ENCODE measurements around the gene FBXL13.

DNA sequence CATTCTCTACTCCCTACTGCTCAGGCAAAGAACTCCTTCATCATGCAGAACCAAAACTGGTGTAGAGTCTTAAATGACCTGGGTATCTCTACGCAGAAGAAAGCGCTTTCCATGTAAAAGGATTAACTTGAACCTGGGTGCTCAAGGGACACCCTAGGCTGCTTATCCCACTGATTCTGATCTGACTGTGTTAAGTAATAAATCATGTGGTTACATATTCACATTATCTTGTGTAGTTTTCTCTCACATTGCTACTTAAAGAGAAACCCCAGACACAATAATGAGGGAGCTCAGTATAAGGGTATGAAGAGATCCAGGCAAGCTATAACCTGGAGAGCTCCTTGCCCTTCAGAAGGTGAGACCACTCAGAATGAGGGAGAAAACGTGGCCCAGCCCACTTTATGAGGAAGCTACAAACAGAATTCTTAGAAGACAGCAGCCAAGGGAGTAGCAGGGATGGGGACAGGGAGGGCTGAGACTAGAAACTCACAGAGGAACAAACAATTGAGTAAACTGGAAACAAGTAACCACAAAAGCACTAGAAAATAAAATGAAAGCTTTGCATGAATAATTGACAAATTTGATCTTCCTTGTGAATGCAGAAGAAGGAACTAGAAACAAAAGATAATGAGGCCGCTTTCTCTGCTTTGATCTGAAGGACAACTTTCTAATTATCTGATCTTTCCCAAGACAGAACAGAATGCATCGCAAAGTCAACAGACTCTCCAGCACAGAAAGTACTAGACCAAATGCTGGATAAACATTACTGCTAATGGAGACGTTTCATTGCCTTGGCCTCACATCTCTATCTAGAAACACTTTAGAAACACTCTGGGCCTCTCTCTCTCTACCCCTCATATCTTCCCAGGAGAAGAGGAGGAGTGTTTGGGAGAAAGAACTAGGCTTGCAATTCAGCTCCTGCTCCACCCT, 85.7 kb downstream of the FBXL13 start:
- TF ChIP-seq, protein P1, sequence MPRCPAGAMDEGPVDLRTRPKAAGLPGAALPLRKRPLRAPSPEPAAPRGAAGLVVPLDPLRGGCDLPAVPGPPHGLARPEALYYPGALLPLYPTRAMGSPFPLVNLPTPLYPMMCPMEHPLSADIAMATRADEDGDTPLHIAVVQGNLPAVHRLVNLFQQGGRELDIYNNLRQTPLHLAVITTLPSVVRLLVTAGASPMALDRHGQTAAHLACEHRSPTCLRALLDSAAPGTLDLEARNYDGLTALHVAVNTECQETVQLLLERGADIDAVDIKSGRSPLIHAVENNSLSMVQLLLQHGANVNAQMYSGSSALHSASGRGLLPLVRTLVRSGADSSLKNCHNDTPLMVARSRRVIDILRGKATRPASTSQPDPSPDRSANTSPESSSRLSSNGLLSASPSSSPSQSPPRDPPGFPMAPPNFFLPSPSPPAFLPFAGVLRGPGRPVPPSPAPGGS (IDR thresholded peaks at IDR 0.05; ENCODE audit: borderline replicate concordance, insufficient read depth, low read depth, low read length, poor library complexity, severe bottlenecking), result no peak
- no peak for TF ChIP-seq CEBPB (IDR thresholded peaks at IDR 0.05; ENCODE audit: borderline replicate concordance in 1 of 2, low read depth in 2 of 2, low read length in 2 of 2)
- no peak for TF ChIP-seq POLR2AphosphoS2 (IDR thresholded peaks at IDR 0.05; ENCODE audit: low read depth, low read length)
- TF ChIP-seq SPI1 (IDR thresholded peaks at IDR 0.05; ENCODE audit: borderline replicate concordance, insufficient read depth, low read depth, low read length), result no peak
- TF ChIP-seq, protein P2, sequence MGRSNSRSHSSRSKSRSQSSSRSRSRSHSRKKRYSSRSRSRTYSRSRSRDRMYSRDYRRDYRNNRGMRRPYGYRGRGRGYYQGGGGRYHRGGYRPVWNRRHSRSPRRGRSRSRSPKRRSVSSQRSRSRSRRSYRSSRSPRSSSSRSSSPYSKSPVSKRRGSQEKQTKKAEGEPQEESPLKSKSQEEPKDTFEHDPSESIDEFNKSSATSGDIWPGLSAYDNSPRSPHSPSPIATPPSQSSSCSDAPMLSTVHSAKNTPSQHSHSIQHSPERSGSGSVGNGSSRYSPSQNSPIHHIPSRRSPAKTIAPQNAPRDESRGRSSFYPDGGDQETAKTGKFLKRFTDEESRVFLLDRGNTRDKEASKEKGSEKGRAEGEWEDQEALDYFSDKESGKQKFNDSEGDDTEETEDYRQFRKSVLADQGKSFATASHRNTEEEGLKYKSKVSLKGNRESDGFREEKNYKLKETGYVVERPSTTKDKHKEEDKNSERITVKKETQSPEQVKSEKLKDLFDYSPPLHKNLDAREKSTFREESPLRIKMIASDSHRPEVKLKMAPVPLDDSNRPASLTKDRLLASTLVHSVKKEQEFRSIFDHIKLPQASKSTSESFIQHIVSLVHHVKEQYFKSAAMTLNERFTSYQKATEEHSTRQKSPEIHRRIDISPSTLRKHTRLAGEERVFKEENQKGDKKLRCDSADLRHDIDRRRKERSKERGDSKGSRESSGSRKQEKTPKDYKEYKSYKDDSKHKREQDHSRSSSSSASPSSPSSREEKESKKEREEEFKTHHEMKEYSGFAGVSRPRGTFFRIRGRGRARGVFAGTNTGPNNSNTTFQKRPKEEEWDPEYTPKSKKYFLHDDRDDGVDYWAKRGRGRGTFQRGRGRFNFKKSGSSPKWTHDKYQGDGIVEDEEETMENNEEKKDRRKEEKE (IDR thresholded peaks at IDR 0.05), result no peak
- TF ChIP-seq TCF7 (IDR thresholded peaks at IDR 0.05; ENCODE audit: borderline replicate concordance), result no peak
- no peak for TF ChIP-seq SIN3A (IDR thresholded peaks at IDR 0.05; ENCODE audit: low read depth, low read length)
- TF ChIP-seq NFYB (IDR thresholded peaks at IDR 0.05; ENCODE audit: insufficient read depth, low read depth, low read length), result no peak
- TF ChIP-seq BCL11A (IDR thresholded peaks at IDR 0.05; ENCODE audit: low read depth, low read length), result no peak
- TF ChIP-seq, protein P3, sequence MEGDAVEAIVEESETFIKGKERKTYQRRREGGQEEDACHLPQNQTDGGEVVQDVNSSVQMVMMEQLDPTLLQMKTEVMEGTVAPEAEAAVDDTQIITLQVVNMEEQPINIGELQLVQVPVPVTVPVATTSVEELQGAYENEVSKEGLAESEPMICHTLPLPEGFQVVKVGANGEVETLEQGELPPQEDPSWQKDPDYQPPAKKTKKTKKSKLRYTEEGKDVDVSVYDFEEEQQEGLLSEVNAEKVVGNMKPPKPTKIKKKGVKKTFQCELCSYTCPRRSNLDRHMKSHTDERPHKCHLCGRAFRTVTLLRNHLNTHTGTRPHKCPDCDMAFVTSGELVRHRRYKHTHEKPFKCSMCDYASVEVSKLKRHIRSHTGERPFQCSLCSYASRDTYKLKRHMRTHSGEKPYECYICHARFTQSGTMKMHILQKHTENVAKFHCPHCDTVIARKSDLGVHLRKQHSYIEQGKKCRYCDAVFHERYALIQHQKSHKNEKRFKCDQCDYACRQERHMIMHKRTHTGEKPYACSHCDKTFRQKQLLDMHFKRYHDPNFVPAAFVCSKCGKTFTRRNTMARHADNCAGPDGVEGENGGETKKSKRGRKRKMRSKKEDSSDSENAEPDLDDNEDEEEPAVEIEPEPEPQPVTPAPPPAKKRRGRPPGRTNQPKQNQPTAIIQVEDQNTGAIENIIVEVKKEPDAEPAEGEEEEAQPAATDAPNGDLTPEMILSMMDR (IDR thresholded peaks at IDR 0.05 in 2 of 3, conservative IDR thresholded peaks at IDR 0.05 in 1 of 3; ENCODE audit: control insufficient read depth in 2 of 3, extremely low read depth in 1 of 3, insufficient read depth in 1 of 3, low read depth in 3 of 3, low read length in 3 of 3), result no peak
- TF ChIP-seq GABPA (IDR thresholded peaks at IDR 0.05; ENCODE audit: low read depth), result no peak
- no peak for TF ChIP-seq HDAC2 (IDR thresholded peaks at IDR 0.05)
- TF ChIP-seq, protein P4, sequence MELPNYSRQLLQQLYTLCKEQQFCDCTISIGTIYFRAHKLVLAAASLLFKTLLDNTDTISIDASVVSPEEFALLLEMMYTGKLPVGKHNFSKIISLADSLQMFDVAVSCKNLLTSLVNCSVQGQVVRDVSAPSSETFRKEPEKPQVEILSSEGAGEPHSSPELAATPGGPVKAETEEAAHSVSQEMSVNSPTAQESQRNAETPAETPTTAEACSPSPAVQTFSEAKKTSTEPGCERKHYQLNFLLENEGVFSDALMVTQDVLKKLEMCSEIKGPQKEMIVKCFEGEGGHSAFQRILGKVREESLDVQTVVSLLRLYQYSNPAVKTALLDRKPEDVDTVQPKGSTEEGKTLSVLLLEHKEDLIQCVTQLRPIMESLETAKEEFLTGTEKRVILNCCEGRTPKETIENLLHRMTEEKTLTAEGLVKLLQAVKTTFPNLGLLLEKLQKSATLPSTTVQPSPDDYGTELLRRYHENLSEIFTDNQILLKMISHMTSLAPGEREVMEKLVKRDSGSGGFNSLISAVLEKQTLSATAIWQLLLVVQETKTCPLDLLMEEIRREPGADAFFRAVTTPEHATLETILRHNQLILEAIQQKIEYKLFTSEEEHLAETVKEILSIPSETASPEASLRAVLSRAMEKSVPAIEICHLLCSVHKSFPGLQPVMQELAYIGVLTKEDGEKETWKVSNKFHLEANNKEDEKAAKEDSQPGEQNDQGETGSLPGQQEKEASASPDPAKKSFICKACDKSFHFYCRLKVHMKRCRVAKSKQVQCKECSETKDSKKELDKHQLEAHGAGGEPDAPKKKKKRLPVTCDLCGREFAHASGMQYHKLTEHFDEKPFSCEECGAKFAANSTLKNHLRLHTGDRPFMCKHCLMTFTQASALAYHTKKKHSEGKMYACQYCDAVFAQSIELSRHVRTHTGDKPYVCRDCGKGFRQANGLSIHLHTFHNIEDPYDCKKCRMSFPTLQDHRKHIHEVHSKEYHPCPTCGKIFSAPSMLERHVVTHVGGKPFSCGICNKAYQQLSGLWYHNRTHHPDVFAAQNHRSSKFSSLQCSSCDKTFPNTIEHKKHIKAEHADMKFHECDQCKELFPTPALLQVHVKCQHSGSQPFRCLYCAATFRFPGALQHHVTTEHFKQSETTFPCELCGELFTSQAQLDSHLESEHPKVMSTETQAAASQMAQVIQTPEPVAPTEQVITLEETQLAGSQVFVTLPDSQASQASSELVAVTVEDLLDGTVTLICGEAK (IDR thresholded peaks at IDR 0.05; ENCODE audit: borderline replicate concordance), result no peak
- no peak for TF ChIP-seq NFIC (IDR thresholded peaks at IDR 0.05; ENCODE audit: low read depth, low read length)

Measured in GM12878 (cell line).